ENCODE results near the gene SERF1A. TPM values are rescaled to one million over a fixed set of nuclear protein-coding genes. Genes with fewer than 3 reads are reported as not detected.
"Not testable (repeated sequence)": the region's sequence is repeated elsewhere in the genome, so short reads cannot be mapped to it uniquely, and the experiment has no call there.

Gene SERF1A
- total RNA-seq, 1 experiment from 2014 or later: 20.0 TPM

GRCh38 chr5:70870626-70871025, 29.8 kb upstream of the SERF1A start:
- H3K23me2 ChIP-seq (ENCODE audit: insufficient read length, low read depth, low read length, poor library complexity, severe bottlenecking); H3K27ac ChIP-seq (ENCODE audit: insufficient read length, low read depth, low read length); H3K9ac ChIP-seq (ENCODE audit: extremely low read depth, insufficient read length, low read length); H3K79me2 ChIP-seq (ENCODE audit: insufficient read depth, low read length); H2BK20ac ChIP-seq (ENCODE audit: low read depth, low read length, poor library complexity, severe bottlenecking); H4K5ac ChIP-seq (ENCODE audit: insufficient read length, low read depth, low read length); H3K4me1 ChIP-seq (ENCODE audit: insufficient read depth, low read length); H3K79me1 ChIP-seq (ENCODE audit: insufficient read depth, low read depth, low read length, poor library complexity, severe bottlenecking); H3K56ac ChIP-seq (ENCODE audit: insufficient read length, low read depth, low read length); H3K18ac ChIP-seq (ENCODE audit: insufficient read length, low read depth, low read length); H2BK15ac ChIP-seq (ENCODE audit: low read depth, low read length); H3K27me3 ChIP-seq (ENCODE audit: insufficient read depth, low read length); H3K4ac ChIP-seq (ENCODE audit: low read depth, low read length); H3K27me3 Mint-ChIP-seq (ENCODE audit: low read depth); H2BK120ac ChIP-seq (ENCODE audit: low read depth, low read length, poor library complexity, severe bottlenecking); H3K23ac ChIP-seq (ENCODE audit: insufficient read length, low read depth, low read length); H2AK5ac ChIP-seq (ENCODE audit: insufficient read length, low read length); H3K4me3 Mint-ChIP-seq; H3K14ac ChIP-seq (ENCODE audit: insufficient read depth, low read length); DNase-seq; H3K9me3 ChIP-seq (ENCODE audit: control insufficient read depth, low read depth, low read length); H3K4me2 ChIP-seq (ENCODE audit: insufficient read depth, insufficient read length, low read length); H2AFZ ChIP-seq (ENCODE audit: low read length); H3K27ac Mint-ChIP-seq; H3T11ph ChIP-seq (ENCODE audit: low read length); H4K91ac ChIP-seq (ENCODE audit: insufficient read length, low read depth, low read length); H2BK12ac ChIP-seq (ENCODE audit: insufficient read length, low read depth, low read length); H4K20me1 ChIP-seq (ENCODE audit: control insufficient read depth, insufficient read depth, insufficient read length); H3K36me3 Mint-ChIP-seq (ENCODE audit: insufficient read depth in 1 of 3, low read depth in 3 of 3); H3K4me1 Mint-ChIP-seq; H4K8ac ChIP-seq (replicated peaks; ENCODE audit: insufficient read length, low read depth, low read length); H3K9me3 Mint-ChIP-seq; H2BK5ac ChIP-seq (ENCODE audit: insufficient read length, low read length): not testable (repeated sequence)
- WGBS (ENCODE audit: extremely low coverage, insufficient read length, low lambda C conversion rate): no CpG with 5 or more reads among the region's 1 CpG

- not testable (repeated sequence) for H3K23ac ChIP-seq (ENCODE audit: insufficient read length, low read depth, low read length); H3K4ac ChIP-seq (ENCODE audit: low read depth, low read length); H3K9me3 ChIP-seq (ENCODE audit: control insufficient read depth, low read depth, low read length); H3T11ph ChIP-seq (ENCODE audit: low read length); H3K79me2 ChIP-seq (ENCODE audit: insufficient read depth, low read length); H3K4me1 ChIP-seq (ENCODE audit: insufficient read depth, low read length); H3K4me1 Mint-ChIP-seq; H3K4me2 ChIP-seq (ENCODE audit: insufficient read depth, insufficient read length, low read length); H2AK5ac ChIP-seq (ENCODE audit: insufficient read length, low read length); DNase-seq; H3K79me1 ChIP-seq (ENCODE audit: insufficient read depth, low read depth, low read length, poor library complexity, severe bottlenecking); H3K27ac ChIP-seq (ENCODE audit: insufficient read length, low read depth, low read length); H4K8ac ChIP-seq (replicated peaks; ENCODE audit: insufficient read length, low read depth, low read length); H2BK12ac ChIP-seq (ENCODE audit: insufficient read length, low read depth, low read length); H2AFZ ChIP-seq (ENCODE audit: low read length); H3K14ac ChIP-seq (ENCODE audit: insufficient read depth, low read length); H3K56ac ChIP-seq (ENCODE audit: insufficient read length, low read depth, low read length); H3K36me3 Mint-ChIP-seq (ENCODE audit: insufficient read depth in 1 of 3, low read depth in 3 of 3); H4K20me1 ChIP-seq (ENCODE audit: control insufficient read depth, insufficient read depth, insufficient read length); H3K18ac ChIP-seq (ENCODE audit: insufficient read length, low read depth, low read length); H3K9me3 Mint-ChIP-seq; H2BK5ac ChIP-seq (ENCODE audit: insufficient read length, low read length); H2BK15ac ChIP-seq (ENCODE audit: low read depth, low read length); H3K27me3 ChIP-seq (ENCODE audit: insufficient read depth, low read length); H4K5ac ChIP-seq (ENCODE audit: insufficient read length, low read depth, low read length); H3K4me3 Mint-ChIP-seq; H3K9ac ChIP-seq (ENCODE audit: extremely low read depth, insufficient read length, low read length); H3K23me2 ChIP-seq (ENCODE audit: insufficient read length, low read depth, low read length, poor library complexity, severe bottlenecking); H2BK120ac ChIP-seq (ENCODE audit: low read depth, low read length, poor library complexity, severe bottlenecking); H2BK20ac ChIP-seq (ENCODE audit: low read depth, low read length, poor library complexity, severe bottlenecking); H3K27me3 Mint-ChIP-seq (ENCODE audit: low read depth); H3K27ac Mint-ChIP-seq; H4K91ac ChIP-seq (ENCODE audit: insufficient read length, low read depth, low read length)
- no CpG with 5 or more reads among the region's 2 CpGs for WGBS (ENCODE audit: extremely low coverage, insufficient read length, low lambda C conversion rate)
These were observed 4.4 kb upstream of the SERF1A start for GRCh38 chr5:70896076-70896475.

- H3K27ac ChIP-seq (ENCODE audit: insufficient read length, low read depth, low read length); H3K27me3 ChIP-seq (ENCODE audit: insufficient read depth, low read length); H3K14ac ChIP-seq (ENCODE audit: insufficient read depth, low read length); H4K8ac ChIP-seq (replicated peaks; ENCODE audit: insufficient read length, low read depth, low read length); H2AFZ ChIP-seq (ENCODE audit: low read length); H3K27me3 Mint-ChIP-seq (ENCODE audit: low read depth); H3K18ac ChIP-seq (ENCODE audit: insufficient read length, low read depth, low read length); H3K4ac ChIP-seq (ENCODE audit: low read depth, low read length); H3K9me3 ChIP-seq (ENCODE audit: control insufficient read depth, low read depth, low read length); H4K20me1 ChIP-seq (ENCODE audit: control insufficient read depth, insufficient read depth, insufficient read length); H2BK15ac ChIP-seq (ENCODE audit: low read depth, low read length); H3K23me2 ChIP-seq (ENCODE audit: insufficient read length, low read depth, low read length, poor library complexity, severe bottlenecking); H3K4me2 ChIP-seq (ENCODE audit: insufficient read depth, insufficient read length, low read length); H3K79me1 ChIP-seq (ENCODE audit: insufficient read depth, low read depth, low read length, poor library complexity, severe bottlenecking); H3K79me2 ChIP-seq (ENCODE audit: insufficient read depth, low read length); H4K91ac ChIP-seq (ENCODE audit: insufficient read length, low read depth, low read length); H3K4me1 ChIP-seq (ENCODE audit: insufficient read depth, low read length); H3K23ac ChIP-seq (ENCODE audit: insufficient read length, low read depth, low read length); H2BK20ac ChIP-seq (ENCODE audit: low read depth, low read length, poor library complexity, severe bottlenecking); H2AK5ac ChIP-seq (ENCODE audit: insufficient read length, low read length); DNase-seq; H2BK5ac ChIP-seq (ENCODE audit: insufficient read length, low read length); H3K27ac Mint-ChIP-seq; H2BK120ac ChIP-seq (ENCODE audit: low read depth, low read length, poor library complexity, severe bottlenecking); H4K5ac ChIP-seq (ENCODE audit: insufficient read length, low read depth, low read length); H3K56ac ChIP-seq (ENCODE audit: insufficient read length, low read depth, low read length); H3K9me3 Mint-ChIP-seq; H3K4me1 Mint-ChIP-seq; H3K4me3 Mint-ChIP-seq; H2BK12ac ChIP-seq (ENCODE audit: insufficient read length, low read depth, low read length); H3K9ac ChIP-seq (ENCODE audit: extremely low read depth, insufficient read length, low read length); H3T11ph ChIP-seq (ENCODE audit: low read length); H3K36me3 Mint-ChIP-seq (ENCODE audit: insufficient read depth in 1 of 3, low read depth in 3 of 3): not testable (repeated sequence)
- no CpG with 5 or more reads among the region's 5 CpGs for WGBS (ENCODE audit: extremely low coverage, insufficient read length, low lambda C conversion rate)
These were observed 753 bp downstream of the SERF1A start for GRCh38 chr5:70901272-70901571.

Measured in H9 (cell line).